BE2C (cell line): ENCODE data around the gene COL28A1.

Experiments used
- DNase-seq: peaks from one replicate; pipeline ENCODE4 v3.0.0-alpha.2; 2020
- H3K27me3 ChIP-seq: fragments of 250-450 bp; sonication (Bioruptor Pico); 2 replicates; pipeline ENCODE4 v1.5.1; 2020; ENCODE audit warnings: mild to moderate bottlenecking
- H3K36me3 ChIP-seq: fragments of 250-450 bp; sonication (Bioruptor Pico); 2 replicates; pipeline ENCODE4 v1.5.1; 2020; ENCODE audit warnings: mild to moderate bottlenecking
- H3K4me1 ChIP-seq: fragments of 250-450 bp; sonication (Bioruptor Pico); 2 replicates; pipeline ENCODE4 v1.5.1; 2020
- H3K4me3 ChIP-seq: 2 replicates; pipeline ENCODE4 v1.5.1; 2011; ENCODE audit warnings: low read depth, low read length
- H3K9me3 ChIP-seq: fragments of 250-450 bp; sonication (Bioruptor Pico); 2 replicates; pipeline ENCODE4 v1.5.1; 2020
- CTCF ChIP-seq: IDR thresholded peaks from 2 replicates; pipeline ENCODE4 v1.5.1; 2012; ENCODE audit warnings: mild to moderate bottlenecking, low read depth, low read length

The COL28A1 gene

GRCh38 chr7:7433811-7434210 lies 101.9 kb downstream of the COL28A1 start:
- H3K9me3 ChIP-seq: no peaks in the 10 kb centered on the region
- H3K27me3 ChIP-seq: no peaks in the 10 kb centered on the region
- no peak for TF ChIP-seq CTCF
- H3K36me3 ChIP-seq: no peaks in the 10 kb centered on the region
- H3K4me3 ChIP-seq: no peak overlapping the region
- DNase-seq: no peak
- H3K4me1 ChIP-seq: no peaks in the 10 kb centered on the region

- DNase-seq: no peak
- Histone ChIP-seq H3K36me3 (no peaks in the 10 kb centered on the region), H3K4me1 (no peaks in the 10 kb centered on the region), H3K27me3 (no peaks in the 10 kb centered on the region), H3K4me3 (no peak overlapping the region), H3K9me3 (no peaks in the 10 kb centered on the region)
- no peak for TF ChIP-seq CTCF
Measured at GRCh38 chr7:7432979-7433378, 102.7 kb downstream of the COL28A1 start.

GRCh38 chr7:7428806-7429205 lies 106.9 kb downstream of the COL28A1 start:
- no peak overlapping the region for H3K4me3 ChIP-seq

GRCh38 chr7:7427363-7427762 lies 108.3 kb downstream of the COL28A1 start:
- no peak for TF ChIP-seq CTCF
- no peaks in the 10 kb centered on the region for H3K27me3 ChIP-seq
- H3K36me3 ChIP-seq: no peaks in the 10 kb centered on the region
- H3K4me1 ChIP-seq: no peaks in the 10 kb centered on the region
- no peaks in the 10 kb centered on the region for H3K9me3 ChIP-seq
- no peak for DNase-seq
- no peak overlapping the region for H3K4me3 ChIP-seq

More at GRCh38 chr7:7428806-7429205, 106.9 kb downstream of the COL28A1 start:
- no peak for TF ChIP-seq CTCF
- no peaks in the 10 kb centered on the region for H3K27me3 ChIP-seq
- no peak for DNase-seq
- H3K9me3 ChIP-seq: no peaks in the 10 kb centered on the region
- no peaks in the 10 kb centered on the region for H3K36me3 ChIP-seq
- no peaks in the 10 kb centered on the region for H3K4me1 ChIP-seq

- TF ChIP-seq CTCF: no peak
- no peak overlapping the region for H3K4me3 ChIP-seq
- no peaks in the 10 kb centered on the region for H3K27me3 ChIP-seq
- no peaks in the 10 kb centered on the region for H3K4me1 ChIP-seq
- H3K36me3 ChIP-seq: no peaks in the 10 kb centered on the region
- no peaks in the 10 kb centered on the region for H3K9me3 ChIP-seq
- no peak for DNase-seq
Measured at GRCh38 chr7:7426676-7427075, 109.0 kb downstream of the COL28A1 start.

- H3K4me3 ChIP-seq: no peak overlapping the region
- no peaks in the 10 kb centered on the region for H3K27me3 ChIP-seq
- DNase-seq: no peak
- no peaks in the 10 kb centered on the region for H3K9me3 ChIP-seq
- no peaks in the 10 kb centered on the region for H3K4me1 ChIP-seq
- H3K36me3 ChIP-seq: no peaks in the 10 kb centered on the region
- no peak for TF ChIP-seq CTCF
Measured at GRCh38 chr7:7425321-7425720, 110.4 kb downstream of the COL28A1 start.
